Astrocyte of the hippocampus (primary cell): ENCODE data around the gene AMPD2.

ENCODE experiments used
- DNase-seq: peaks from one replicate; pipeline ENCODE4 v3.0.0; 2011; ENCODE audit warnings: low read depth, low spot score

The AMPD2 gene

GRCh38 chr1:109617291-109617801, 2.3 kb upstream of the AMPD2 start:
- DNase-seq, result peak; percentile 87

- no peak for DNase-seq
These were observed 719 bp upstream of the AMPD2 start for GRCh38 chr1:109618661-109619575.

- DNase-seq, result peak; percentile 67
These were observed 759 bp downstream of the AMPD2 start for GRCh38 chr1:109620401-109620791.

- DNase-seq, result peak; percentile 97
These were observed 1.2 kb downstream of the AMPD2 start for GRCh38 chr1:109620841-109621286.

- no peak for DNase-seq
These were observed 1.9 kb downstream of the AMPD2 start for GRCh38 chr1:109621379-109622136.

GRCh38 chr1:109622137-109622892, 2.7 kb downstream of the AMPD2 start:
- DNase-seq, result no peak

- no peak for DNase-seq
These were observed 3.3 kb downstream of the AMPD2 start for GRCh38 chr1:109622895-109623294.

GRCh38 chr1:109623601-109624161, 4.0 kb downstream of the AMPD2 start:
- DNase-seq, result peak; percentile 43

GRCh38 chr1:109624201-109625010, 4.8 kb downstream of the AMPD2 start:
- DNase-seq, result no peak

GRCh38 chr1:109625176-109625575, 5.5 kb downstream of the AMPD2 start:
- no peak for DNase-seq

- DNase-seq, result no peak
These were observed 6.2 kb downstream of the AMPD2 start for GRCh38 chr1:109625601-109626560.

- no peak for DNase-seq
These were observed 7.2 kb downstream of the AMPD2 start for GRCh38 chr1:109626682-109627408.

GRCh38 chr1:109627692-109628399, 8.2 kb downstream of the AMPD2 start:
- no peak for DNase-seq

- peak; percentile 71 for DNase-seq
These were observed 9.1 kb downstream of the AMPD2 start for GRCh38 chr1:109628540-109629321.

- no peak for DNase-seq
These were observed 9.9 kb downstream of the AMPD2 start for GRCh38 chr1:109629372-109630030.

GRCh38 chr1:109630081-109630897, 10.7 kb downstream of the AMPD2 start:
- DNase-seq, result no peak
